ENCODE data around the gene SHTN1. TPM values are rescaled to one million over a fixed set of nuclear protein-coding genes. Genes with fewer than 3 reads are reported as not detected.
A peak's percentile ranks its signal among the peaks of the same experiment; 100 is the strongest.

SHTN1 gene
- total RNA-seq, 6 experiments from 2014 or later, result 28.5 to 42.9 (median 31.7) TPM

DNA sequence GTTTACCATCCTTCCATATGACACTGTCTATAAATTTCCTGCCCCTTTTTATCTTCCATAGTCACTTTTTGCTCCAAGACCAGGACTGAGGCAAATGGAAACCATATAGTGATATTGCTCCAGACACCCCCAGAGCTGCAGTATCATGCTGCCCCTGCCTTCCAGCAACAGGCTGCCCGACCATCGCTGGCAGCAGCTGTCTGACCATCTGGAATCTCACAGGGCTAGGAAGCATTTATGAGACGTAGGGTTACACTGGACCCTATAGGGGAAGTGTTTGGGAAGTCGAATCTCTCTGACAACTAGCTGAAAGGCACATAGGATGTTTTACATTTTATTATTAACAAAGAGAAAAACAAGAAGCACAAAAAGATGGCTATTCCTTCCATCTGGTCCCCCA is 136.3 kb downstream of the SHTN1 start:
- Histone ChIP-seq H3K4me3 (no peak overlapping the region), H3K4me1 (peaks cover 0 to 24% (median 0%) of the 10 kb centered on the region in 4 donors), H3K27me3 (no peaks in the 10 kb centered on the region), H3K9me3 (no peaks in the 10 kb centered on the region), H3K36me3 (no peaks in the 10 kb centered on the region), H3K27ac (no peak overlapping the region)
- no peak for DNase-seq
- TF ChIP-seq POLR2A (IDR thresholded peaks at IDR 0.05), result no peak
- TF ChIP-seq, protein P1, sequence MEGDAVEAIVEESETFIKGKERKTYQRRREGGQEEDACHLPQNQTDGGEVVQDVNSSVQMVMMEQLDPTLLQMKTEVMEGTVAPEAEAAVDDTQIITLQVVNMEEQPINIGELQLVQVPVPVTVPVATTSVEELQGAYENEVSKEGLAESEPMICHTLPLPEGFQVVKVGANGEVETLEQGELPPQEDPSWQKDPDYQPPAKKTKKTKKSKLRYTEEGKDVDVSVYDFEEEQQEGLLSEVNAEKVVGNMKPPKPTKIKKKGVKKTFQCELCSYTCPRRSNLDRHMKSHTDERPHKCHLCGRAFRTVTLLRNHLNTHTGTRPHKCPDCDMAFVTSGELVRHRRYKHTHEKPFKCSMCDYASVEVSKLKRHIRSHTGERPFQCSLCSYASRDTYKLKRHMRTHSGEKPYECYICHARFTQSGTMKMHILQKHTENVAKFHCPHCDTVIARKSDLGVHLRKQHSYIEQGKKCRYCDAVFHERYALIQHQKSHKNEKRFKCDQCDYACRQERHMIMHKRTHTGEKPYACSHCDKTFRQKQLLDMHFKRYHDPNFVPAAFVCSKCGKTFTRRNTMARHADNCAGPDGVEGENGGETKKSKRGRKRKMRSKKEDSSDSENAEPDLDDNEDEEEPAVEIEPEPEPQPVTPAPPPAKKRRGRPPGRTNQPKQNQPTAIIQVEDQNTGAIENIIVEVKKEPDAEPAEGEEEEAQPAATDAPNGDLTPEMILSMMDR (IDR thresholded peaks at IDR 0.05), result no peak
- no peak for ATAC-seq
- WGBS (ENCODE audit: insufficient coverage, low coverage, low lambda C conversion rate, missing lambda C conversion rate), result 74% methylated on average over 4 of the region's 4 CpGs
- intact Hi-C loops (cut with DNase I), result no loop called here

DNA sequence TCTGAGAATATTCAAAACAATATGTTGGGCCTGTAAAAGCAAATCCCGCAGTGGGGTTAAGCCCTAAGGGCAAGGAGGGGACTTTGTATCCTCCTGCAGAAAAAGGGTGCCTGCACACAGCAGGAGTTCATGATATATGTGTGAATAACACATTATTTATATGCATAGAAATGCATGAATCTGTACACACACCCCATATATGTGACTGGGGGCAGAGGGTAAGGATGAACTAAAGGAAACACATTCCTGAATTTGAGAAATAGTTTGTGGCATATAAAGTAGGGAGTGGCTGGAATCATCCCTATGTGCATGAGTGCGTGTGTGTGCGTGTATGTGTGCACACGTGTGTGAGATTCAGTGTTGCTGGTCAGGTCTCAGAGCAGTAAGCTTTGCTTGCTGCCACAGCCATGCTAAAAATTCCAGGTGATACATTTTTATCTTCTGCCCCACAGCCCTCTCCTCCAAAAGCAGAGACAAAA is 136.8 kb downstream of the SHTN1 start:
- no peaks in the 10 kb centered on the region for H3K9me3 ChIP-seq
- no peak for ATAC-seq
- intact Hi-C loops (cut with DNase I), result no loop called here
- no peaks in the 10 kb centered on the region for H3K36me3 ChIP-seq
- H3K27ac ChIP-seq, result no peak overlapping the region
- H3K4me1 ChIP-seq, result peaks cover 0 to 24% (median 0%) of the 10 kb centered on the region in 4 donors
- DNase-seq, result no peak
- no peak for TF ChIP-seq POLR2A (IDR thresholded peaks at IDR 0.05)
- TF ChIP-seq, protein P1 (IDR thresholded peaks at IDR 0.05), result no peak
- WGBS (ENCODE audit: insufficient coverage, low coverage, low lambda C conversion rate, missing lambda C conversion rate), result 39% methylated on average over 3 of the region's 4 CpGs
- H3K4me3 ChIP-seq, result no peak overlapping the region
- H3K27me3 ChIP-seq, result no peaks in the 10 kb centered on the region

DNA sequence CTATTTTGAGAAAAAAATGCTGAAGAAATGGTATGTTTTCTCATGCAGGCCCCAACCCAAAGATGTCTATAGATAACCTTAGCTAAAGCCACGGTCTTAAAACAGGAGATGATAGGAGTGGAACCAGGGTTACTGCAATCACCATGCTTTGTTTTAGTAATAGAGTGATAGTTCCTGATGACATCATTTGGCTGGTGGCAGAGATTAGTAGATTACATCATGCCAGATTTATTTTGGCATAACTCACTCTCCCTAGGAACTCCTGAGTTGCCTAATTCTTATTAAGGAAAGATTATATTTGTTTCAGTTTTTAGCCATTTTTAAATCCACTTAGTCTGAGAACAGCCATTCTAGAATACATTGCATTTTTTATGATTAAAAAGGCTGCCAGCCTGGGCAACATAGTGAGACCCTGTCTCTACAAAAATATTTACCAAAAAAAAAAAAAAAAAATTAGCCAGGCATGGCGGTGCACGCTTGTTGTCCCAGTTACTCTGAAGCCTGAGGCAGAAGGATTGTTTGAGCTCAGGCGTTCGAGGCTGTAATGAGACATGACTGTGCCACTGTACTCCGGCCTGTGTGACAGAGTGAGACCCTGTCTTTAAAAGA is 137.9 kb downstream of the SHTN1 start:
- intact Hi-C loops (cut with DNase I), result no loop called here
- no peaks in the 10 kb centered on the region for H3K36me3 ChIP-seq
- peaks cover 0 to 24% (median 0%) of the 10 kb centered on the region in 4 donors for H3K4me1 ChIP-seq
- 30% methylated on average over 6 of the region's 6 CpGs for WGBS (ENCODE audit: insufficient coverage, low coverage, low lambda C conversion rate, missing lambda C conversion rate)
- ATAC-seq, result peak; percentile 69 to 88 (median 82)
- no peak overlapping the region for H3K4me3 ChIP-seq
- H3K9me3 ChIP-seq, result no peaks in the 10 kb centered on the region
- H3K27ac ChIP-seq, result no peak overlapping the region
- H3K27me3 ChIP-seq, result no peaks in the 10 kb centered on the region
- DNase-seq, result no peak
- TF ChIP-seq, protein P1 (IDR thresholded peaks at IDR 0.05), result no peak
- no peak for TF ChIP-seq POLR2A (IDR thresholded peaks at IDR 0.05)

DNA sequence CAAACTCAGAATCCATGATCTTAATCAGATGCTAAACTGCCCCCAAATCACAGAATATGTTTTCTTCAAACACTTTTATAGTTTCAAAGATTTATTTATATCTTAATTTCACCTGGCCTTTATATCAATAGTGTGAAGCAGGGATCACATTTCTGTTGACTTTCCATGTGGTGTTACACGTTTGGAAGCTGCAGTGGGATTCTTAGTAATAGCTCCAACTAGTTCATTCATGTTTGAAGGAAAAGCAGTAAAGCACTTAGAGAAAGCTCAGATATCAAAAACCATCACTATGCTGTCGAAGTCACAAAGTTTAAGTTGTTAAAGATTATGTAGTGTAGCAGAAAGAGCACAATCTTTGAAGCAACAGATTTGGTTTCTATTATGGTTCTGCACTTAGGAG is 138.9 kb downstream of the SHTN1 start:
- no peaks in the 10 kb centered on the region for H3K36me3 ChIP-seq
- no peak overlapping the region for H3K27ac ChIP-seq
- peaks cover 0 to 20% (median 0%) of the 10 kb centered on the region in 4 donors for H3K4me1 ChIP-seq
- TF ChIP-seq, protein P1 (IDR thresholded peaks at IDR 0.05), result no peak
- no peak for TF ChIP-seq POLR2A (IDR thresholded peaks at IDR 0.05)
- WGBS (ENCODE audit: insufficient coverage, low coverage, low lambda C conversion rate, missing lambda C conversion rate), result 55% methylated on average over 2 of the region's 2 CpGs
- ATAC-seq, result no peak
- intact Hi-C loops (cut with DNase I), result no loop called here
- H3K9me3 ChIP-seq, result no peaks in the 10 kb centered on the region
- H3K4me3 ChIP-seq, result no peak overlapping the region
- H3K27me3 ChIP-seq, result no peaks in the 10 kb centered on the region
- DNase-seq, result no peak

Measured in right lobe of liver (tissue), 6 donors.